GM13977 (cell line): ENCODE measurements around the gene ADCY6.

ENCODE experiments used
- DNase-seq: peaks from one replicate; pipeline ENCODE4 v3.0.0; 2012; ENCODE audit warnings: low spot score
- CTCF ChIP-seq: IDR thresholded peaks from 2 replicates; pipeline ENCODE4 v1.5.1; 2012; ENCODE audit warnings: mild to moderate bottlenecking, control low read depth; ENCODE audit not compliant: insufficient read depth; ENCODE audit errors: extremely low read depth, missing control alignments
- in situ Hi-C: fragments of 300-500 bp; cut with MboI; formaldehyde crosslinking; loops from one replicate; pipeline ENCODE4 v1.12.0; 2022; ENCODE audit warnings: low sequenced_read_pairs, low pct_unique_long_range_greater_than_20kb, mixed read lengths, inconsistent platforms; ENCODE audit not compliant: unreplicated experiment

The ADCY6 gene

GRCh38 chr12:48788854-48789775, at the start of gene ADCY6:
ADCY6 (minus strand) TSS chr12:48789089; CDS start chr12:48783434, 5,655 bp downstream.
- in situ Hi-C loops: no loop called here
- no peak for TF ChIP-seq CTCF
- peak; percentile 75 for DNase-seq

- TF ChIP-seq CTCF: no peak
- no peak for DNase-seq
- in situ Hi-C loops: no loop called here
Measured at GRCh38 chr12:48838048-48838447, 49.2 kb upstream of the ADCY6 start.

GRCh38 chr12:48832321-48833060, 43.6 kb upstream of the ADCY6 start:
- DNase-seq: no peak
- in situ Hi-C loops: no loop called here

GRCh38 chr12:48831257-48831656, 42.4 kb upstream of the ADCY6 start:
- DNase-seq: no peak
- TF ChIP-seq CTCF: no peak
- in situ Hi-C loops: no loop called here

More at GRCh38 chr12:48832321-48833060, 43.6 kb upstream of the ADCY6 start:
- no peak for TF ChIP-seq CTCF

- no peak for DNase-seq
- TF ChIP-seq CTCF: no peak
- in situ Hi-C loops: no loop called here
Measured at GRCh38 chr12:48828841-48829575, 40.1 kb upstream of the ADCY6 start.

GRCh38 chr12:48828293-48828692, 39.4 kb upstream of the ADCY6 start:
- in situ Hi-C loops: no loop called here
- no peak for DNase-seq
- no peak for TF ChIP-seq CTCF
